Neural progenitor cell (in vitro differentiated cells): Measurements from ENCODE around the gene HPGDS. TPM values are rescaled to one million over a fixed set of nuclear protein-coding genes. Genes with fewer than 3 reads are reported as not detected.

Experiments
- DNase-seq: peaks from one replicate; pipeline ENCODE4 v3.0.0-alpha.2; 2016; ENCODE audit warnings: low spot score
- H2AFZ ChIP-seq: fragments of 200-600 bp; sonication (generic); replicated peaks from 2 replicates; pipeline ENCODE4 v1.6.1; 2016; ENCODE audit warnings: antibody characterized with exemption
- H3F3A ChIP-seq: fragments of 200-600 bp; sonication (generic); 2 replicates; pipeline ENCODE4 v1.6.1; 2016; ENCODE audit warnings: antibody characterized with exemption, low read depth
- H3K27ac ChIP-seq: fragments of 200-600 bp; sonication (generic); 2 replicates; pipeline ENCODE4 v1.5.1; 2016; ENCODE audit warnings: mild to moderate bottlenecking
- H3K27me3 ChIP-seq: fragments of 200-600 bp; sonication (generic); 2 replicates; pipeline ENCODE4 v1.6.1; 2016; ENCODE audit warnings: mild to moderate bottlenecking, moderate library complexity
- H3K36me3 ChIP-seq: fragments of 200-600 bp; sonication (generic); 2 replicates; pipeline ENCODE4 v1.5.1; 2016
- H3K4me1 ChIP-seq: fragments of 200-600 bp; sonication (generic); 2 replicates; pipeline ENCODE4 v1.6.1; 2016; ENCODE audit warnings: mixed run types
- H3K4me2 ChIP-seq: fragments of 200-600 bp; sonication (generic); 2 replicates; pipeline ENCODE4 v1.6.1; 2016
- H3K4me3 ChIP-seq: fragments of 200-600 bp; sonication (generic); 2 replicates; pipeline ENCODE4 v1.5.1; 2016
- H3K79me2 ChIP-seq: fragments of 200-600 bp; sonication (generic); 2 replicates; pipeline ENCODE4 v1.6.1; 2016; ENCODE audit warnings: low read depth
- H3K9ac ChIP-seq: fragments of 200-600 bp; sonication (generic); 2 replicates; pipeline ENCODE4 v1.6.1; 2016
- H3K9me3 ChIP-seq: fragments of 200-600 bp; sonication (generic); 2 replicates; pipeline ENCODE4 v1.5.1; 2016; ENCODE audit warnings: low read depth
- H4K20me1 ChIP-seq: fragments of 200-600 bp; sonication (generic); 2 replicates; pipeline ENCODE4 v1.6.1; 2016; ENCODE audit warnings: low read depth
- H3K27ac Mint-ChIP-seq: 3 replicates; pipeline ENCODE4 v1.8.0; 2021; ENCODE audit warnings: mixed read lengths
- H3K27me3 Mint-ChIP-seq: 2 replicates; pipeline ENCODE4 v1.8.0; 2022; ENCODE audit warnings: low read depth, mild to moderate bottlenecking, inconsistent platforms, moderate library complexity, mixed read lengths; ENCODE audit not compliant: insufficient read depth
- H3K36me3 Mint-ChIP-seq: 3 replicates; pipeline ENCODE4 v1.8.0; 2021; ENCODE audit warnings: mixed read lengths
- H3K4me1 Mint-ChIP-seq: 3 replicates; pipeline ENCODE4 v1.8.0; 2021; ENCODE audit warnings: mixed read lengths
- H3K4me3 Mint-ChIP-seq: 3 replicates; pipeline ENCODE4 v1.8.0; 2021; ENCODE audit warnings: mild to moderate bottlenecking, moderate library complexity, mixed read lengths
- H3K9me3 Mint-ChIP-seq: 3 replicates; pipeline ENCODE4 v1.8.0; 2020; ENCODE audit warnings: mixed read lengths
- EZH2 ChIP-seq: fragments of 200-600 bp; sonication (generic); IDR thresholded peaks from 2 replicates; pipeline ENCODE4 v1.6.1; 2017; ENCODE audit warnings: antibody characterized with exemption, mild to moderate bottlenecking, moderate library complexity
- EZH2phosphoT487 ChIP-seq: fragments of 200-600 bp; sonication (generic); IDR thresholded peaks from 2 replicates; pipeline ENCODE4 v1.6.1; 2017; ENCODE audit warnings: antibody characterized with exemption
- total RNA-seq: library from RNA; depleted of rRNA; stranded (reverse); fragments of >200 nt; gene quantifications from 2 replicates; pipeline ENCODE4 v1.2.3, GENCODE V29; 2015; ENCODE audit warnings: low replicate concordance
- TF ChIP-seq, protein P1 (sequence below): fragments of 200-600 bp; sonication (generic); IDR thresholded peaks from 2 replicates; pipeline ENCODE4 v1.5.1; 2017; ENCODE audit warnings: antibody characterized with exemption, mild to moderate bottlenecking

Gene HPGDS
- total RNA-seq, 1 donor from 2014 or later = not detected

- Histone ChIP-seq H3K4me1 (no peaks in the 10 kb centered on the region), H3K36me3 (peaks cover 30% of the 10 kb centered on the region), H2AFZ (no peak overlapping the region), H3F3A (peaks cover 5% of the 10 kb centered on the region), H3K9ac (no peak overlapping the region), H3K27ac (peak overlapping the region; percentile 37), H3K27me3 (no peaks in the 10 kb centered on the region), H3K9me3 (no peaks in the 10 kb centered on the region), H3K4me3 (no peak overlapping the region), H3K4me2 (no peak overlapping the region), H4K20me1 (no peaks in the 10 kb centered on the region), H3K79me2 (no peaks in the 10 kb centered on the region)
- Mint-ChIP-seq H3K36me3 (peaks cover 33% of the 10 kb centered on the region), H3K27me3 (no peaks in the 10 kb centered on the region), H3K9me3 (no peaks in the 10 kb centered on the region), H3K4me3 (no peak overlapping the region), H3K27ac (no peak overlapping the region), H3K4me1 (no peaks in the 10 kb centered on the region)
- no peak for DNase-seq
- TF ChIP-seq EZH2phosphoT487 (no peak), EZH2 (no peak)
- TF ChIP-seq, protein P1, sequence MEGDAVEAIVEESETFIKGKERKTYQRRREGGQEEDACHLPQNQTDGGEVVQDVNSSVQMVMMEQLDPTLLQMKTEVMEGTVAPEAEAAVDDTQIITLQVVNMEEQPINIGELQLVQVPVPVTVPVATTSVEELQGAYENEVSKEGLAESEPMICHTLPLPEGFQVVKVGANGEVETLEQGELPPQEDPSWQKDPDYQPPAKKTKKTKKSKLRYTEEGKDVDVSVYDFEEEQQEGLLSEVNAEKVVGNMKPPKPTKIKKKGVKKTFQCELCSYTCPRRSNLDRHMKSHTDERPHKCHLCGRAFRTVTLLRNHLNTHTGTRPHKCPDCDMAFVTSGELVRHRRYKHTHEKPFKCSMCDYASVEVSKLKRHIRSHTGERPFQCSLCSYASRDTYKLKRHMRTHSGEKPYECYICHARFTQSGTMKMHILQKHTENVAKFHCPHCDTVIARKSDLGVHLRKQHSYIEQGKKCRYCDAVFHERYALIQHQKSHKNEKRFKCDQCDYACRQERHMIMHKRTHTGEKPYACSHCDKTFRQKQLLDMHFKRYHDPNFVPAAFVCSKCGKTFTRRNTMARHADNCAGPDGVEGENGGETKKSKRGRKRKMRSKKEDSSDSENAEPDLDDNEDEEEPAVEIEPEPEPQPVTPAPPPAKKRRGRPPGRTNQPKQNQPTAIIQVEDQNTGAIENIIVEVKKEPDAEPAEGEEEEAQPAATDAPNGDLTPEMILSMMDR = no peak
Measured at GRCh38 chr4:94290245-94290644, 52.4 kb downstream of the HPGDS start.

DNA sequence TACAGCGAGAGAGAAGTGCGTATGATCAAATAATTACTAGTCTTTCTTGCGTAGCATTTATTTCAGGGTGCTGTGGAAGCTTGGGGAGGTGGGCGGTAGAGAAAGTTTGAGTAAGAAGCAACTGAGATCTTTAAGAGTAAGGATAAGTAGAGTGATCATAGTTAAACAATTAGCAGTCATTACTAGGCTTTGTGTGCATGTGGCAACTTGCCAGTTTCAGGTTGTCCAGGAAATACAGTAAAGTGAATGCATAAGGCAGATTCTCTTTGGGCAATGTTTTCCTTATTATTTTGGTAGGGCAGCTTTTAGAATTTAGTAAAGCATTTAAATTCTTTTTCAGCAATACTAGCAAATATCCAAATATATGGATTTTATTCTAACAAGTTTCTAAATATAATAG lies 57.0 kb downstream of the HPGDS start:
- no peak for DNase-seq
- peaks cover 51% of the 10 kb centered on the region for H3K36me3 ChIP-seq

DNA sequence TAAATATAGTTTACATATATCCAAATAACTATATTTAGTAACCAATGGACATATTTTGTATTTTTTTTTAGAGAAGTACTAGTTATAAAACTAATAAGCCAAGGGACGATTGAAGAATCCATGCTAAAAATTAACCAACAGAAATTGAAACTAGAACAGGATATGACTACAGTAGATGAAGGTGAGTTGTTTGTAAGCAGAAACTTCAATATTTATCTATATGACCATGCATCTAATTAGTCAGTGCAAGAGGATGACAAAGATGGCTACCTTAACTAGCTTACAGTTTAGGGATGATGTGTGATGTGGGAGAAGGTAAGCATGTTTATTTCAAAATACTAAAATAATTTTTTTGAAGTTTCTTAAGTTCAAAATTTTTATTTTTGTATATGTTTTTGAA lies 57.7 kb downstream of the HPGDS start:
- Histone ChIP-seq H3K4me2 (no peak overlapping the region), H3K79me2 (no peaks in the 10 kb centered on the region), H3K9ac (no peak overlapping the region), H3K9me3 (no peaks in the 10 kb centered on the region), H3K4me3 (no peak overlapping the region), H3F3A (peaks cover 5% of the 10 kb centered on the region), H3K36me3 (peaks cover 58% of the 10 kb centered on the region), H4K20me1 (no peaks in the 10 kb centered on the region), H2AFZ (no peak overlapping the region), H3K27me3 (no peaks in the 10 kb centered on the region), H3K27ac (no peak overlapping the region), H3K4me1 (no peaks in the 10 kb centered on the region)
- H3K4me3 Mint-ChIP-seq = no peak overlapping the region
- DNase-seq = no peak
- TF ChIP-seq EZH2 (no peak), EZH2phosphoT487 (no peak)
- TF ChIP-seq, protein P1 = no peak
- peaks cover 41% of the 10 kb centered on the region for H3K36me3 Mint-ChIP-seq
- no peaks in the 10 kb centered on the region for H3K9me3 Mint-ChIP-seq
- H3K4me1 Mint-ChIP-seq = no peaks in the 10 kb centered on the region
- H3K27me3 Mint-ChIP-seq = peaks cover 2% of the 10 kb centered on the region
- no peak overlapping the region for H3K27ac Mint-ChIP-seq

More for the DNA sequence above, 57.0 kb downstream of the HPGDS start:
- Histone ChIP-seq H3K79me2 (no peaks in the 10 kb centered on the region), H4K20me1 (no peaks in the 10 kb centered on the region), H3K4me3 (no peak overlapping the region), H3K9me3 (no peaks in the 10 kb centered on the region), H2AFZ (no peak overlapping the region), H3K27me3 (no peaks in the 10 kb centered on the region), H3K4me2 (no peak overlapping the region), H3F3A (peaks cover 5% of the 10 kb centered on the region), H3K4me1 (no peaks in the 10 kb centered on the region), H3K27ac (no peak overlapping the region), H3K9ac (no peak overlapping the region)
- Mint-ChIP-seq H3K27me3 (peaks cover 2% of the 10 kb centered on the region), H3K36me3 (peaks cover 42% of the 10 kb centered on the region), H3K4me1 (no peaks in the 10 kb centered on the region), H3K27ac (no peak overlapping the region), H3K4me3 (no peak overlapping the region), H3K9me3 (no peaks in the 10 kb centered on the region)
- TF ChIP-seq EZH2phosphoT487 (no peak), EZH2 (no peak)
- TF ChIP-seq, protein P1 = no peak
